Upper lobe of right lung (tissue), 1 donor: ENCODE results near the gene JADE2. TPM values are rescaled to one million over a fixed set of nuclear protein-coding genes. Genes with fewer than 3 reads are reported as not detected.

ENCODE experiments used
- ATAC-seq: fragments of 200-7000 bp; cut with Tn5 transposase; one replicate; pipeline ENCODE4 v1.9.1; 2020; ENCODE audit warnings: mild to moderate bottlenecking, moderate library complexity
- DNase-seq: peaks from one replicate; pipeline ENCODE4 v3.0.0-alpha.2; 2020
- H3K27ac ChIP-seq: fragments of 200-600 bp; one replicate; pipeline ENCODE4 v1.8.0; 2022
- H3K27me3 ChIP-seq: fragments of 200-600 bp; one replicate; pipeline ENCODE4 v1.8.0; 2022; ENCODE audit warnings: mild to moderate bottlenecking
- H3K36me3 ChIP-seq: fragments of 200-600 bp; one replicate; pipeline ENCODE4 v1.8.0; 2022
- H3K4me1 ChIP-seq: fragments of 200-600 bp; one replicate; pipeline ENCODE4 v1.8.0; 2022
- H3K4me3 ChIP-seq: fragments of 200-600 bp; one replicate; pipeline ENCODE4 v1.8.0; 2022; ENCODE audit warnings: mild to moderate bottlenecking
- H3K9me3 ChIP-seq: fragments of 200-600 bp; one replicate; pipeline ENCODE4 v1.8.0; 2022
- CTCF ChIP-seq: fragments of 200-600 bp; IDR thresholded peaks from one replicate; pipeline ENCODE4 v1.8.0; 2022; ENCODE audit warnings: antibody characterized with exemption
- intact Hi-C: fragments of 100-400 bp; cut with DNase I; formaldehyde crosslinking; loops from one replicate; pipeline ENCODE4 v1.11.0; 2022
- total RNA-seq: library from RNA; stranded (reverse); fragmentation: NEBNext Ultra II Directional; extraction: Animal tissue kit (Norgen Biotek cat#: 25700); gene quantifications from one replicate; pipeline ENCODE4 v1.2.1, GENCODE V29; 2021
- donor health status: DM: no; HTN: yes; CAD: no; lungs with severe emphysema.

JADE2 gene
- total RNA-seq, 1 donor from 2014 or later = 86.7 TPM

DNA sequence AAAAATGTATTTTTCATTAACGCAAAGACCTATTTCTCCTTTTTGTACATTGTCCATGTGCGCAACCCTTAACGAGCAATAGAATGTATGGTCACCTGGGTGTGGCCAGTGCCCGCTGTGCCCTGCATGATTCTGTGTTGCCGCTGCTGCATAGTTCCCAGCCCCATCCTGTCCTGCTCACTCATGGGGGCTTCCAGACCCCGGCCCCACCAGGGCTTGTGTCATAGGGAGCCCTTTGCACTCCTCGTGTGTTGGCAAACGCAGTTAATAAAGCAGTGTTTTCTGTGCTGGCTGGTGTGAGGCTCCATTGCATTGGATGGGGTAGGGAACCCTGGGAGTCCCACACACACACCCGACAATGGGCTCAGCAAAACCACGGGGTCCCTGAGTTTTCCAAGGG lies 57.5 kb downstream of the JADE2 start:
- H3K36me3 ChIP-seq = peaks cover 29% of the 10 kb centered on the region
- H3K4me3 ChIP-seq = no peak overlapping the region
- H3K27me3 ChIP-seq = no peaks in the 10 kb centered on the region
- no peak overlapping the region for H3K27ac ChIP-seq
- intact Hi-C loops = loop anchor here (10.0 kb wide), 1 partner anchor 398 kb away; no protein-coding TSS in a partner anchor
- ATAC-seq (no peak), DNase-seq (peak; percentile 41)
- no peaks in the 10 kb centered on the region for H3K9me3 ChIP-seq
- peaks cover 17% of the 10 kb centered on the region for H3K4me1 ChIP-seq
- no peak for TF ChIP-seq CTCF

- H3K27ac ChIP-seq = no peak overlapping the region
- H3K4me1 ChIP-seq = peaks cover 16% of the 10 kb centered on the region
- peak; percentile 29 for DNase-seq
- no peaks in the 10 kb centered on the region for H3K9me3 ChIP-seq
- no peaks in the 10 kb centered on the region for H3K27me3 ChIP-seq
- no peak for TF ChIP-seq CTCF
- peaks cover 22% of the 10 kb centered on the region for H3K36me3 ChIP-seq
- intact Hi-C loops = loop anchor here (10.0 kb wide), 1 partner anchor 399 kb away; no protein-coding TSS in a partner anchor
- no peak overlapping the region for H3K4me3 ChIP-seq
- ATAC-seq = no peak
These were observed 58.3 kb downstream of the JADE2 start for GRCh38 chr5:134583766-134584165.

- H3K27me3 ChIP-seq = no peaks in the 10 kb centered on the region
- H3K4me3 ChIP-seq = no peak overlapping the region
- no peak overlapping the region for H3K27ac ChIP-seq
- H3K9me3 ChIP-seq = no peaks in the 10 kb centered on the region
- peaks cover 16% of the 10 kb centered on the region for H3K4me1 ChIP-seq
- peaks cover 13% of the 10 kb centered on the region for H3K36me3 ChIP-seq
- intact Hi-C loops = loop anchor here (10.0 kb wide), 1 partner anchor 400 kb away; no protein-coding TSS in a partner anchor
- DNase-seq (peak; percentile 52), ATAC-seq (no peak)
- TF ChIP-seq CTCF = no peak
These were observed 59.2 kb downstream of the JADE2 start for GRCh38 chr5:134584662-134585061.

GRCh38 chr5:134585966-134586365 lies 60.5 kb downstream of the JADE2 start:
- H3K36me3 ChIP-seq = peaks cover 5% of the 10 kb centered on the region
- no peak for TF ChIP-seq CTCF
- DNase-seq = no peak

DNA sequence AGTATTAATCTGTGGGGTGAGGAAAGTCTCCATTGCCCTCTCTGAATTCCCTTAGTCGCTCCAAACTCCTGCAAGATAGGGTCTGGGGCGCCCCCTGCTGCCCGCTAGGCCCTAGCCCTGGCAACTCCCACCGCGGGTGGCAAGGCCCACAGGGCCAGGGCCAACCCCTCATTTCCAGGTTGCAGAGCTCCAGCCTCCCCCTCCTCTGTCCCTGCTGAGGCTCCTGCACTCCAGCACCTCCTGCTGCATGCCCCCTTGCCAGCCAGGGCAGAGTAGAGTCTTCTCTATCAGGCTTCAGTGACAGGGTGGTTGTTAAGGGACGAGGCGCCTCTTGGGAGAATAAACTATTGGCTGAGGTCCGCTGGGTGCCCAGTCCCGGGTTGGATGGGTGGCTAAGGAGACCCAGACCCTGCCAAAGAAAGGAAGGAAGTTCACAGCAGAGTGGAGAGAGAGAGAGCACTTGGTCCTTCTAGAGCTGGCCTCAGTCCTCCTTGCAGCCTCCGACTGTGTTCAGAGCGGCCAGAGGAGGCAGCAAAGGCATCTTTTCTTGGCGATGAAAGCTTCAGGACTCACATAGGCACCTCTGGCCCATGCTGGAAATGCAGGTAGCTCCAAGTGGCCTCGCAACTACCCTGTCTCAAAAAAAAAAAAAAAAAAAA lies 61.5 kb downstream of the JADE2 start:
- TF ChIP-seq CTCF = peak; percentile 83
- H3K27ac ChIP-seq = no peak overlapping the region
- intact Hi-C loops = loop anchor here (10.0 kb wide), 1 partner anchor 402 kb away; no protein-coding TSS in a partner anchor
- no peaks in the 10 kb centered on the region for H3K36me3 ChIP-seq
- H3K4me1 ChIP-seq = peaks cover 8% of the 10 kb centered on the region
- ATAC-seq = peak; percentile 95
- H3K27me3 ChIP-seq = no peaks in the 10 kb centered on the region
- H3K9me3 ChIP-seq = no peaks in the 10 kb centered on the region
- peak; percentile 92 for DNase-seq
- no peak overlapping the region for H3K4me3 ChIP-seq

More at GRCh38 chr5:134585966-134586365, 60.5 kb downstream of the JADE2 start:
- no peak for ATAC-seq
- intact Hi-C loops = loop anchor here (10.0 kb wide), 1 partner anchor 401 kb away; no protein-coding TSS in a partner anchor
- Histone ChIP-seq H3K27ac (no peak overlapping the region), H3K9me3 (no peaks in the 10 kb centered on the region), H3K4me1 (peaks cover 16% of the 10 kb centered on the region), H3K4me3 (no peak overlapping the region), H3K27me3 (no peaks in the 10 kb centered on the region)
